ENCODE results near the gene SPNS2.

Gene SPNS2

DNA sequence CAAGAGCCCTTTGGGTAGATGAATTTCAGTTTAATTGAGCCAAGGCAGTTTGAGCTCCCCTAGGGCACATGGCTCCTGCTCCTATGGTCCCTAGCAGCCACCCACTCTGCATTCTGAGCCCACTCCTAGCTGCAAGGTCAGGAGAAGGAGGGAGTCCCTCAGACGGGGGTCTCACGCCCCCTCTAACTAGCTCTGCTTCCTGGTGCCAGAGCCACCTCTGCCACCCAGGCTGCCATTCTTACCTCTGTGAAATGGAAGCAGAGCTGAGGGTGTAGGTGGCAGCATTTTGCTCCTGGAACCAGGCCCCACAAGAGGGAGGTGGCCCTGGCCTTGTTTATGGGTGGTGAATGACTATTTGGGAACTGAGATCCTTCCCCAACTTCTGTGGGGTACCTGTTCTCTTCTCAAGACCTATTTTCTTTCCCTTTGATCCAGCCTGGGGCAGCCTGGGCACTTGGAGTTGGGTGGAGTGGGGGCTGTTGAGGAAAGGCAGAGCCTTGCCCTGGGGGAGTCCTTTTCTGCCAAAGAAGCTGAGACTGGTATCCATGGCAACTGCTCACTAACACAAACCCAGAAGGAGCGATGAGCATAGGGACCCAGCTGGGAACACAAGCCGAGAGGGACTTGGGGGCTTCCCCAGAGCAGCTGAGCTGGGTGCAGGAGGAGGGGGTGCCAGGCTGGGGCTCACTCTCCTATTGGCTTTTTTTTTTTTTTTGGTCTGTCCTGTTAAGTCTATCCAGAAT, 4.8 kb downstream of the SPNS2 start:
- no peak for DNase-seq (ENCODE audit: low spot score)

DNA sequence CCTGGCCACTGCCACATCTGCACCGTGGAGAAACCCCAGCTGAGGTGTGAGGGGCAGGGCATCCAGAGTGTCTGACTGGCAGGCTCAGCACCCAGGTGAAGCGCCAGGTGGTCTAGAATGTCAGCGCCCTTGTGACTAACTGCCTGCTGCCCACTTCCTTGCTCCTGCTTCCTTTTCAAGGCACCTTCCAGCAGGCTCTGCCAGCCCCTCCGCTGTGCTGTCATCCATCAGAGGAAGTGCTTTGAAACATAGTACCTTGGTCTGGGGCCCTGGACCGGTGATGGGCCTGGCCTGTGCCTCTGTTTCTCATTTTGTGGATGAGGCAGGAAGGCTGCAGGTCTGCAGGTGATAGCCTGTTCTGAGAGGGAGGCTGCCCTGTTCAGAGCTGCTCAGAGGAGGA, 5.5 kb downstream of the SPNS2 start:
- DNase-seq (ENCODE audit: low spot score) = no peak

DNA sequence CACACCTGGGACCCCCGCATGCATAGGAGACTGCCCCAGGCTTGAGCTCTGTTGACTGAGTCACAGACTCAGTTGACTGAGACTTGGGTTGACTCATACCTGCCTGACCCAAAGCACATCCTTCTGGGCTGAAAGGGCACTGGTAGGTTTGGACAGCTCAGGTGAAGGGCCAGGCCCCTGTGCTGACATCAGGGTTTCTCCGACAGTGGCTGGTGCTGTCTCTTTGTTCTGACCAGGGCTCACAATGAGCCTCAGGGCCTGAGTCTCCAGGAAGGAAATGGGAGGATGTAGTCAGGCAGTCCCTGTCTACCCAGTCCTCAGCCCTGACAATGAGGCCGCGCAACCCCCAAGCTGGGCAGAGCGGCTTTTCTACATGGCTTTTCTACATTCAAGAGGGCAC, 6.5 kb downstream of the SPNS2 start:
- DNase-seq (ENCODE audit: low spot score) = no peak

DNA sequence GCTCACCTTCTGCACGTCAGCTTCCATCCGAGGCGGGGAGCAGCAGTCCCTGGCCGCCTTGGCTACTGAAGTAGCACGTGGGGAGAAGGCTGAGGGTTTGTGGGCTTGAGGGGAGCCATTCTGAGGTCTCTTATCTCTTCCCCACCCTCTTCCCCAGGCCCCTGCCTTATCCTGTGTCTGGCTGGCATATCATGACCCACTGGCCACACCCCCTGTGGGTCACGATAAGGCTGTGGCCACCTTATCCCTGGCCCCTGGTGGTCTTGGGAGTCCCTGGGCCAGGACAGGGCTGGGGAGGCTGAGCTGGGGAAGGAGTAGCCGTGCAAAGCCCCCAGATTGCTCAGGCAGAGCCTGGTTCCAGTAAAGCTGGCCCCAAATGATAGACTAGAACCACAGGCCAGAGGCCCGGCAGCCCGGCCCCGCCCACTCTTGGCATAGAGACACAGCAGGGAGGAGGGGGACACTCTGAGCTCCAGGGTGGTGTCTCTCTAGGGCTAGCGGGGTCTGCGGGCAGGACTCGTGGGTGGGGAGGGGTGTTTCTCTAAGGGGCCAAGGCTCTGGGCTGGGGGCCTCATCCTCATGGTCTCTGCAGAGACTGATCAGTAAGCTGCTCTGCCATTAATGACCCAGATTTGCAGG, 7.6 kb downstream of the SPNS2 start:
- no peak for DNase-seq (ENCODE audit: low spot score)

DNA sequence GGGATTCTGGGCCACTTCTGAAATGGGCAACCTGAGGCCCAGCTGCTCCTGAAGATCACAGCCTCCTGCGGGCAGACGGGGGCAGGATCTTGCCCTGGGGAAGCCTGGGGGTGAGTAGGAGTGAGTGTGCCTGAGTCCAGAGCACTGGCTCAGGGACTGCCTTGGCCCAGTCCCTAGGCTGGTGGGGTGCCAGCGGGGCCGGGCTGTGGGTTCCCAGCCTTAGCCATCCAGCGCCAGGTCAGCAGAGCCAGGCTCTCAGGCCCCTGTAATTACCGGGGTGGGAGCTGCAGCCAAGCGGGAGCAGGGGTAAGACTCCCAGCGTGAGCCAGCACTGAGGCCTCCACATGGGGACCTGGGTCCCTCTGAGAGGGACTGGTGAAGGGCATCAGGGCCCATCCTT, 8.2 kb downstream of the SPNS2 start:
- DNase-seq (ENCODE audit: low spot score) = no peak

DNA sequence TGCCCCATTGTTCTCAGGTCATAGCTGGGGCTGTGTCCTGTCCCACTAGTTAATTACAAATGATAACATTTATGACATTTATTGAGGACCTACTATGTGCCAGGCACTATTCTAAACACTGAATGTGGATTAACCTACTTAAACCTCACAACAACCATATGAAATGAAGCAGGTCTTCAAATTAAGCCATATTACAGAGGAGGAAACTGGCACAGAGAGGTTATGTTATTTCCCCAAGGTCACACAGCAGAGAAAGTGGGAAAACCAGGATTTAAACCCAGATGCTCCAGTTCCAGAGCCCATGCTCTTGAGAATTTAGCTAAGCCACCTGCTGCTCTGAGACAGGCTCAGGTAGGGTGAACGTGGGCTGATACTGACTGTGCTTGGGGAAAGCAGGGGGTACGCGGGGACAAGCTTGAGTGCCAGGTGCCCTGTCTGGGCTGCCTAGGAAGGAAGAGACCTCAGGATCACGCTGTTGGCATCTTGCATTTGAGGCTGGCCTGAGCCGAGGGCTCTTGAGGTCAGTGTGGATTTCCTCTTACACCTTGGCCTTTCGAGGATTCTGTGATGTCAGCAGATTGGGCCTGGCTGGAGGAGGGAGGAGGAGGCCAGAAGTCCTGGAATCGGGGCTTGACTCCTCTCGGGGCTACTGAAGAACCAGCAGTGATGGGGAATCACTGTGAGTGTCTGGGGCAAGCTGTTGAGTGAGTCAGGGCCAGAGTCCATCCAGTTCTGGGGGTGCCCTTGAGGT, 8.9 kb downstream of the SPNS2 start:
- DNase-seq (ENCODE audit: low spot score) = no peak

DNA sequence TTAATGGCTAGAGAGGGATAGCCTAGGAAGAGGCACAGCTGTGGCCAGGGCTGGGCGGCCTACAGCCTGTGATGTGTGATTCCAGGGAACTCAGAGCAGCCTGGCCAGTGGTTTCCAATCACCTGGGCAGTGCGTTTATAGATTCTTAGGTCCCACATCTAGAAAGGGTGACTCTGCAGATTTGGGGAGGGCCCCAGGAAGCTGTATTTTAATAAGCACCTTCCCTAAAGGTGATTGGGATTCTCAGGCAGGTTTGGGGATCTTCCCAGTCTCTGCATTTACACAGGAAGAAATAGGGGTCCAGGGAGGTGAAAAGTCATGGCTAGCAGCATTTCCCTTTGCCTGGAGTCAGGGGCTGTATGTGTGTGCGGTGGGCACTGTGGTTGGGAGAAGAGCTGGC, 9.5 kb downstream of the SPNS2 start:
- no peak for DNase-seq (ENCODE audit: low spot score)

DNA sequence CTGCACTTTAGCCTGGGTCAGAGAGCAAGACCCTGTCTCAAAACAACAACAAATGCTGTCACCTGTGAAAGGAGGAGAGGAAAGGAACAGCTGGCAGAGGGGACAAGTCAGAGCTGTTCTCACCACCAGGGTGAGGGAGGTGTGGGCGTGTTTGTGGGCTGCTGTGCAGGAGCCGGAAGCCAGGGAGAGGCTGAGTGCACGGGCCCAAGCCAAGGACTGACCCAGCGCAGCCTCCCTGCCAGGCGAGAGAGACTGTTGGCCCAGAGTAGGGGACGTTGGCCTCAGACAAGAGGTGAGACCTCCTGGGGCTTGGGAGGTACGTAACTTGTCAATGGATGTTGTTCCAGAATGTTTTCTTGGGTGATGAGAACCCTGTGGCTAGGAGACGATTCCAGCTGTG, 10.7 kb downstream of the SPNS2 start:
- DNase-seq (ENCODE audit: low spot score) = no peak

DNA sequence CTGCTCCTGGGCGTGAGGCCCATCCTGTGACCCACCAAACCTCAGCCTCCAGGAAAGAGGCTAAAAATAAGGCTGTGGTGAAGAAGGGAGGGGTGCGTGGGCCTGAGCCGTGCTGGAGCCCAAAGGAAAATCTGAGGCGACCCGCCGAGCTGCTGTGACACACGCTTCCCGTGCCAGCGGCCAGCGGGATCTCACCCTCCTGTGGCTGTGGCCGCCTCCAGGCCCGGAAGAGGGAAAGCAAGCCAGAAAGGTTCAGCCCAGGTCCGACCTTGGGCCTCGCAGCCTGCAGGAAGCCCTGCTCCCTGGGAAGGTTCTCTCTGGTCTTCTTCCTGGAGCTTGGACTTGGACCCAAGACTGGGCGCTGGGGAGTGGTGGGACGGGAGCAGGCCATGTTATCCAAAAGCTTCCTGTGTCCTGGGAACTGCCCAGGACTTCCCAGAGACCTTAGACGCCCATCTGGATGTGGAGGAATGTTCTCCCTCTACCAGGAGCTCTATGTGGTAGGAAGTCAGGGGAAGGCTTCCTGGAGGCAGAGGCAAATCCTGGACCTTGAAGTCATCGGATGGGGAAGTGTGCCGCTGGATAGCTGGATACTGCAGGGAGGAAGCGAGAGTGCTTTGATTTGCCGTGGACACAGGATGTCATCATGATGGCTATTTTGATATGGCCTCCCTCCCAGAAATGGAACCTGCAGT, 11.4 kb downstream of the SPNS2 start:
- no peak for DNase-seq (ENCODE audit: low spot score)

DNA sequence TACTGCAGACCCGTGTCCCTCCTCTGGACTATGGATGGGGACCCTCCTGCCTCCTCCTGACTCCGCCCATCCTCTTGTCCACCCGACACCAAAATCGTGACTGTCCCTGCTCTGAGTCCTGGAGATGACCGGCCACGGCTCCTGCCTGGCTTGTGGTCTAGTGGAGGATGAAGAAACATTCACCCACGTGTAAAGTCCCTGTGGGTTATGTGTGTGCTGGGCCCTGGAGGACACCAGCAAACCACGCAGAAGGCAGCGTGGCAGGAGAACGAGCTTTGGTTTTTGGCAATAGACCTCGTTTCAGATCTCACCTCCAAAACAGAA, 11.9 kb downstream of the SPNS2 start:
- no peak for DNase-seq (ENCODE audit: low spot score)

DNA sequence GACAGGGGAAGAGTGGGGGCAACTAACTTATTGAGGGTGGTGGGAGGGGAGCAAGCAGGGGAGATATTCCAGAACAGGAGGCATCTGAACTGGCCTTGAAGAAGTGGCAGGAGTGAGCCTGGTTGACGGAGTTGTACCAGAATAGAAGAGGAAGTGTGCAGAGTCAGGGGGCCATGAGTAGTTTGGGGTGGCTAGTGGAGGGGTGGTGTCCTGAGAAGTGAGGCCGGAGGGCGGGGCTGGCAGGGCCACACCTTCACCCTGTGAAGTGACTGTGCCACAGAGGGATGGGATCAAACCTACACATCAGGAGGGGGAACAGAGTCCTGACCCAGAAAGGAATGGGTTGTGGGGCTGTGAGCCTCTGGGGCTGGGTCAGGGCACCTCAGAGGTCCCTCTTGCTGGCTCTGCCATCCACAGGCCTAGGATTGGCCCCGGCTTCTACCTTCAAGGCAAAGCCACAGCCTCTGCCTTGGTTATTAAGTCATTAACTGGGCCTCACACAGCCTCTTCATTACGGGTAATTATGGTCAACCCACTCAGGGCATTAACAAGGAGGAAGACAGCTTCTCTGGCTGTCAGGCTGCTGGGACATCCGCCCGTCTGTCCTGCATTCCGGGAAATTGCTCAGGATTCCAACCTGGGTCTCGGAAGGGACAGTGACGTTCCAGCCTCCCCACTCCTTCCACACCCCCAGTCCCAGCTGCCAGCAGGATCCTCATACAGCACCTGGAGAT, 12.7 kb downstream of the SPNS2 start:
- no peak for DNase-seq (ENCODE audit: low spot score)

DNA sequence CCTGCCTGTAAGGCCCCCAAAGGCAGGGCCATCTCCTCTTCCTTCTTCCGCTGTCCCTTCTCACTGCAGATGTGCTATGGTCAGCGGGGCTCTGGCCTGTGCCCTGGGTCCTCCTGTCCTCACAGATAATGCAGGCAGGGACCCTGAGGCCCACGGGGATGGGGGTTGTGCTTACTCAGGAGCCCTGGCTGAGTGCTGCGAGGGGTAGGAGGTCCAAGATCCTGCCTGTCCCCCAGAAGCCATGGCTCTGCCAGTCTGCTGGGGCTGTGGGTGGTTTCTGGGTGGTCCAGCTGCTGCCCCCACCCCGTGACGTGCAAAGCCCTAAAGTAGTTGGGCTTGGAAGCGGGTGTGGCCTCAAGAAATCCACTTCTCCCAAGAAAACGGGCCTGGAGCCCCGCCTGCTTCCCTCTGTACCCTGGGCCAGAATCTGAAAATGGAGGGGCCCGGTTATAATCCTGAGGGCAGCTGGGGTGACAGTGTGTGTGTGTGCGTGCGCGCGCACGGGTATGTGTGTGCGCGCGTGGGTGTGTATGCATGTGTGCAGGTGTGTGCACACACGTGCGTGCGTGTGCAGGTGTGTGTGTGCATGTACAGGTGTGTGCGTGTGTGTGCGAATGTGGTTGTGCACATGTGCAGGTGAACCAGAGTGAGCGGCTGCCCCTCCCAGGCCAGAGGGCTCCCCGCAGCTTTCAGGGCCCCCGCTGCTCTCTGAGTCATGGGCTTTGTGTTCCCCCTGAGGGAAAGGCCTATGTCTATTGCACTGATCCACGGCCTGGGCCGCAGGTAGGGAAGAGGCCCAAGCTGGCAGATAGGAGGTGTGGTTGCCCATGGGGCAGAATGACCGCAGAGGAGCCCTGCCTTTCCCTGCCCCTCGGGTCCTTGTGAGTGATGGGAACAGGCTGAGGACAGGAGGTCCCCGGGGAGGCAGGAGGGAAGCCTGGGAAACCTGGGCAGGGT, 13.8 kb downstream of the SPNS2 start:
- no peak for DNase-seq (ENCODE audit: low spot score)

DNA sequence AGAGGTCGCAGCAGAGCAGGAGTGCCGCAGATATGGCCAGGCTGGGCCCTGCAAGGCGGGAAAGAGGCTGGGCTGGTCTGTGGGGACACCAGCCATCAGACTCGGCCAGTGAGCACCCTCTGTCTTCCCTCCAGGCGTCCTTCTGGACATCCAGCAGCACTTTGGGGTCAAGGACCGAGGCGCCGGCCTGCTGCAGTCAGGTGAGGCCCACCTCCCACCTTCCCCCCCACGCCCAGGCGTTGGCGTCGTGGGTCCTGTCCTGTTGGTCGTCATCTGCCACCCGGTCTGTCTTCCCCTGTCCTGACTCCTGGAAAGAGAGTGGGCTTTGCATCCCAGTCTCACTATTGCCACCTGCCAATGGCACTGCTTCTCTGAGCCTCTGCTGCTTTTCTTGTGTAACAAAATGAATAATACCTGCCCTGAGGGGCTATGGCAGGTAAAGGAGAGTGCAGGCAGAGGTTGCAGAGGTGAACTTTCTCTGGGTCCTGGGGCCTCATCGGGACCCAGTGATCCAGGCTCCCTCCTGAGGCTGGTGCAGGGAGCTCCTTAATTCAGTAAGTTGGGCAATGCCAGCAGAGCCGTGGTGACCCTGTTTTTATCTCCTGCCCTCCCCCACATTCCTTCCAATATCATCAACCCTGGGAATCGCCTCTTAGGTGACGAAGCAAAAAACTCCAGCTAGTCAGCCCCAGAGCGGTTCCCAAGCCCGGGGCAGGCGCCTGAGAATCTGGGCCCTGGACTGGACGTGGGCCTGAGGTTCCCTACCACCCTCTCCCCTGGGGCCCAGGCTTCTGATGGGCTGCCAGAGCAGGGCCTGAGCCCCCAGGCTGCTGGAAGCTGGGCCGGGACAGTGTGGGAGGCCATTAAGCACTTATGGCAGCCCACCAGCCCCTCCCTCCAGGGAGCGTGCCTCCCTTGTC, 14.7 kb downstream of the SPNS2 start:
- DNase-seq (ENCODE audit: low spot score) = no peak

DNA sequence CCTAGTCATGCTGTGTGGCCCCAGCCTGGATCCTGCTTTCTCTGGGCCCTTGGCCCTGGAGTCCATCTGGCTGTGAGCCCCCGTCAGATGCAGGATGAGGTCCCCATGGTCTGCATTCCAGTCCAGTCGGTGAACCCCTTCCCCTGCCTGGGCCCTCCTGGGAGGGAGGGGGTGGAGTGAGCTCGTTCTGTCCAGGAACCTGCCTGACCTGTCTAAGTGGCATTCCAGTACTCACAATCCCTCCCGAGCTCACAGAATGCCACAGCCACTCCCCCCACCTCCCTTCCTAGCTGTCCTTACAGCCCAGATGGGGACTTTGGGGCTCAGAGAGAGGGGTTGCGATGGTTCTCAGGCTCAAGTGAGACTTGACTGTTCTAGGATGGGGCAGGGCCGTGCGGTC, 15.5 kb downstream of the SPNS2 start:
- no peak for DNase-seq (ENCODE audit: low spot score)

DNA sequence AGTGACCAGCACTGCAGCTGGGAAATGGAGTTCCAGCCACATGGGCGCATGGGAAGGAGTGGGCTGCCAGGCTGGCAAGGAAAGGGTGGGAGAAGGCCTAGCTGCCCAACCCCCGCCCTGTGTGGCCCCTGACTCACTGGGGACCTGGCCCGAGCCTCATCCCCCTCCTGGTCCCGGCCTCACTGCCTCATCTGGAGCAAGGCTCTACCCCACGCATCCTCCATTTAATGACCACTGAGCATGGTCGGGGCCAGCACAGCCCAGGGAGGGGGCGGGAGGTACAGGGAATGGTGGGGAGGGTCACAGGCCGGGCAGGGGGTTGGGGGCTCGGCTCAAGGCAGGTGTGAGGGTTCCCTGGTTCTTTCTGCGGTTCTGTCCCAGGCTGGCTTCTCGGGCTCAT, 16.1 kb downstream of the SPNS2 start:
- no peak for DNase-seq (ENCODE audit: low spot score)

DNA sequence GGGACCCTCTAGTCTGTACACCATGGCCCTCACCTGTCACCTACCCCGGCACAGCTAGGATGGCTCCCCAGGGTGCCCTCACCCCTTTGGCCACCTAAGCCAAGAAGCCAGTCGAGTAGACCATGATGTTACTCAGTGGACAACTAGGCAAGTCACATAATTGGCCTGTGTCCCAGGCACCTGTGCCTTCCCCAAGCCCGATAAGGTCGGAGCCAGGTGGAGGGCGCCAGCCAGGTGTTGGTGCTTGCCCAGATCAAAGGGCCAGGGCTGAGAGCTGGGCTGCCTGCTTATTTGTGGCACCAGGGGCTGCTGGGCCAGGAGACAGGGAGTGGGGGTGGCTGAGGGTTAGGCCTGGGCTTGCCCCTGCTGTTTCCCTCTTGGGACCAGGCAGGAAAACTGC, 16.8 kb downstream of the SPNS2 start:
- DNase-seq (ENCODE audit: low spot score) = no peak

DNA sequence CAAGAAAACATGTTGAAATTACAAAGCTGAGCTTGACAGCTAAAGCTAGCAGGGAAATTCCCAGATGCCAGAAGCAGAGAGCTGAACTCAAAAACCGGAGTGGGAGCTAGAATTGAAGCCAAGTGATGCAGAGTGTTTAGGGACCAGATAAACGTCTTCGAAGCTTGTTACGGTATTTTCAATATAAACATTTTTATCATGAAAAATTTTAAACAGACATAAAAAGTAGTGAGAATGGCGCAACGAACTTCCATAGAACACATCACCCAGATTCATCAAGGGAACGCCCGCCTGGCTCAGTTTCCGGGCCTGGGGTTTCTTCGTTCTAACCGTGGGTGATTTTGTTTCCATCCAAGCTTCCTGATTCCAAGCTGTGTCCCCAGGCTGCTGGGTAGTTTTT, 18.1 kb downstream of the SPNS2 start:
- DNase-seq (ENCODE audit: low spot score) = no peak

DNA sequence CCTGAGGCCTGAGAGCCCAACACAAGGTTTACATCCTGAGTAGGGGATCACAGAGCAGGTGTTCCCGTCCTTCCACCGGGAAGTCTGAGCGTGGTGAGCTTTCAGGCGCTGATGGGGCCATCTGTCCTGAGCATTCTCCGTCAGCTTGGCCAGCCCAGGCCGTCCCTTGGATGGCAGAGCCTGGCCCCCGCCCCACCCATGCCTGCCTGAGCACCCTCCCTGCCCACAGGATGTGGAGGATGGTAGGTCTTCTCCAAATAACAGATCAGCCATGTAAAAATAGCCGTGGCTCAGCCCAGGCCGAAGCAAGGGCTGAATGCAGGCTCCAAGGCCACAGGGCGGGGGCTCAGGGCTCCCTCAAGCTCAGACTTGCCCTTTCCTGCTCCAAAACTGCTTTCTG, 20.2 kb downstream of the SPNS2 start:
- no peak for DNase-seq (ENCODE audit: low spot score)

DNA sequence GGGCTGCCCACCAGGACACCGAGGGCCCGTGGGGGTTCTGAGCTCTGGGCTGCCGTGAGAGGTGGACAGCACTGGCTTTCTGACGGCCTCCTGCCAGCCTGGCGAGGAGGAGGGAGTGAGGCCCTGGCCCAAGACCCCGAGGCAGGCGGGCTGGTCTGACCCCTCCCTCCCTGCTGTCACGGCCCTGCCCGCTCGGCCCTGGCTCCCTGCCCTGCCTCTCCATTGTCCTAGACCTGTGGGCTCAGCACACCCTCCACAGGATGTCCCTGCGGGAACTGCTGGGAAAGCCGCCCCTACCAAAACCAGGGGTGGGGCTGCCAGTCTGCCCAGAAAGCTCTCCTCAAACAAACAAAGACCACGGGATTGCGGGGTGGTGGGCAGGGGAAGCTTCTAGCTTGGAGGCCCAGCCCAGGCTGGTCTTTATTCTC, 20.7 kb downstream of the SPNS2 start:
- no peak for DNase-seq (ENCODE audit: low spot score)
